HG03103 (cell line): ENCODE data around the gene CLRN3.

ENCODE experiments used
- ATAC-seq: cut with Tn5 transposase; IDR thresholded peaks from one replicate; pipeline ENCODE4 v1.9.1; 2021; ENCODE audit warnings: low read depth; ENCODE audit not compliant: unreplicated experiment

The CLRN3 gene

GRCh38 chr10:127892743-127893142, at the start of gene CLRN3:
Gene CLRN3, minus strand, starts transcription at chr10:127892941. Its CDS starts 157 bp downstream, at chr10:127892784.
- no peak for ATAC-seq

GRCh38 chr10:127940866-127941640, 48.3 kb upstream of the CLRN3 start:
- no peak for ATAC-seq

GRCh38 chr10:127939786-127940330, 47.1 kb upstream of the CLRN3 start:
- no peak for ATAC-seq

- no peak for ATAC-seq
Observed at GRCh38 chr10:127937915-127938463, 45.2 kb upstream of the CLRN3 start.

- ATAC-seq, result no peak
Observed at GRCh38 chr10:127937069-127937468, 44.3 kb upstream of the CLRN3 start.

- no peak for ATAC-seq
Observed at GRCh38 chr10:127935071-127935561, 42.4 kb upstream of the CLRN3 start.

GRCh38 chr10:127934383-127934782, 41.6 kb upstream of the CLRN3 start:
- no peak for ATAC-seq

- no peak for ATAC-seq
Observed at GRCh38 chr10:127933271-127933670, 40.5 kb upstream of the CLRN3 start.

- no peak for ATAC-seq
Observed at GRCh38 chr10:127932521-127933270, 40.0 kb upstream of the CLRN3 start.

GRCh38 chr10:127928021-127928806, 35.5 kb upstream of the CLRN3 start:
- no peak for ATAC-seq

GRCh38 chr10:127926455-127926854, 33.7 kb upstream of the CLRN3 start:
- ATAC-seq, result no peak

- ATAC-seq, result no peak
Observed at GRCh38 chr10:127925471-127926207, 32.9 kb upstream of the CLRN3 start.

GRCh38 chr10:127923646-127924045, 30.9 kb upstream of the CLRN3 start:
- no peak for ATAC-seq

GRCh38 chr10:127922675-127923366, 30.1 kb upstream of the CLRN3 start:
- ATAC-seq, result no peak

GRCh38 chr10:127922206-127922605, 29.5 kb upstream of the CLRN3 start:
- ATAC-seq, result no peak

- no peak for ATAC-seq
Observed at GRCh38 chr10:127921753-127922145, 29.0 kb upstream of the CLRN3 start.

GRCh38 chr10:127921075-127921752, 28.5 kb upstream of the CLRN3 start:
- no peak for ATAC-seq

GRCh38 chr10:127920306-127921074, 27.7 kb upstream of the CLRN3 start:
- ATAC-seq, result no peak
